ENCODE data around the gene S100A6.

GRCh38 chr1:153513666-153514065, 22.1 kb downstream of the S100A6 start:
- TF ChIP-seq CTCF (conservative IDR thresholded peaks at IDR 0.05 in 1 of 2, IDR thresholded peaks at IDR 0.05 in 1 of 2; ENCODE audit: extremely low read depth in 1 of 2, insufficient read depth in 1 of 2, low read depth in 1 of 2, low read length in 2 of 2) (no peak), EZH2 (IDR thresholded peaks at IDR 0.05; ENCODE audit: borderline replicate concordance, low read length) (no peak)

Data from mammary epithelial cell (primary cell).